MM.1S (cell line): ENCODE data around the gene COL27A1.

ENCODE experiments used
- CTCF ChIP-seq: fragments of 300-600 bp; sonication (generic); IDR thresholded peaks from 2 replicates; pipeline ENCODE4 v1.5.1; 2016; ENCODE audit warnings: antibody characterized with exemption, low read length, mixed read lengths
- EZH2 ChIP-seq: fragments of 300-600 bp; sonication (generic); optimal IDR thresholded peaks from 2 replicates; pipeline ENCODE3; 2017; ENCODE audit warnings: low read depth, mild to moderate bottlenecking, antibody characterized with exemption, low read length, mixed read lengths

GRCh38 chr9:114213566-114213965 is 58.2 kb downstream of the COL27A1 start:
- TF ChIP-seq CTCF (no peak), EZH2 (no peak)
